GM18868 (cell line): ENCODE data around the gene STK40.

ENCODE experiments used
- ATAC-seq: cut with Tn5 transposase; IDR thresholded peaks from one replicate; pipeline ENCODE4 v1.9.1; 2021; ENCODE audit warnings: mild to moderate bottlenecking, moderate library complexity; ENCODE audit not compliant: unreplicated experiment

The STK40 gene, protein sequence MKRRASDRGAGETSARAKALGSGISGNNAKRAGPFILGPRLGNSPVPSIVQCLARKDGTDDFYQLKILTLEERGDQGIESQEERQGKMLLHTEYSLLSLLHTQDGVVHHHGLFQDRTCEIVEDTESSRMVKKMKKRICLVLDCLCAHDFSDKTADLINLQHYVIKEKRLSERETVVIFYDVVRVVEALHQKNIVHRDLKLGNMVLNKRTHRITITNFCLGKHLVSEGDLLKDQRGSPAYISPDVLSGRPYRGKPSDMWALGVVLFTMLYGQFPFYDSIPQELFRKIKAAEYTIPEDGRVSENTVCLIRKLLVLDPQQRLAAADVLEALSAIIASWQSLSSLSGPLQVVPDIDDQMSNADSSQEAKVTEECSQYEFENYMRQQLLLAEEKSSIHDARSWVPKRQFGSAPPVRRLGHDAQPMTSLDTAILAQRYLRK

GRCh38 chr1:36385410-36386264 lies at the start of gene STK40:
Gene STK40 (minus strand): TSS chr1:36385924. CDS start chr1:36361332, 24,592 bp downstream.
- ATAC-seq: peak; percentile 83

- ATAC-seq: no peak
Observed at GRCh38 chr1:36433102-36433501, 47.4 kb upstream of the STK40 start.

- no peak for ATAC-seq
Observed at GRCh38 chr1:36432616-36433015, 46.9 kb upstream of the STK40 start.

DNA sequence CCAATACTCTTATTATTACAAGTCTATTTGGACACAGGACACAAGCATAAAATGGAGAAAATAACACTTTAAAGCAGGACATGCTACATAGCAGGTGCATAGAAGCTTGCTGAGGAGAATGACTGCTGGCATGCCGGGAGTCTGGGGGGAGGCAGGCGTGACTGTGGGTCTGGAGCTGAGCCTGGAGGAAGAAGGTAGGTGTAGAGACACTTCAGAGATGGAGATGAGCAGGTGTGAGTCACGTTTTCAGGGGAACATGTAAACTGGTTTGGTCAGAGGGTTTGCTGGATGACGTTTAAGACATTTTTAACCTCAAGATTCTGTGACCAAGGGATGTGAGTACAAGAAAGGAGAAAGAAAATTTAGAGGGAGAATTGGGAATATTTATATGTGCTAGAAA lies 40.1 kb upstream of the STK40 start:
- no peak for ATAC-seq

- no peak for ATAC-seq
Observed at GRCh38 chr1:36421649-36422048, 35.9 kb upstream of the STK40 start.

- ATAC-seq: peak; percentile 47
Observed at GRCh38 chr1:36420836-36421317, 35.2 kb upstream of the STK40 start.

DNA sequence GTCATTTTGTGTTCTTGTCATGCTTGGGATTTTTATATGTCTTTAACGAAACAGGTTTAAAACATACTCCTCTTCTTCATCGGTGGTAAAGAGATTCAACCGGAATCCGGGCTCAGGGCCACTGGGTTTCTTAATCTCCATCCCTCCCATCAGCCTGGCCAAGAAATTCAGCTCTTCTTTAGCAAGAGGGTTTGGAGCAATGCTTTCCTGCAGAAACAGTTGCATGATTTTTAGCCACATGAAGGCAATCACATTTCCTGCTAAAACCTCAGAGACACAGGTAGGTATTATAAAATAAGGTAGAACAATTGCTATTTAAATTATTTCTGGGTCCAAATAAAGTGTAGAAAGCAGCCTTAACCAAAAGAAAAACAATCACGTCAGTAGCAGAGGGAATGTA lies 34.7 kb upstream of the STK40 start:
- ATAC-seq: no peak

DNA sequence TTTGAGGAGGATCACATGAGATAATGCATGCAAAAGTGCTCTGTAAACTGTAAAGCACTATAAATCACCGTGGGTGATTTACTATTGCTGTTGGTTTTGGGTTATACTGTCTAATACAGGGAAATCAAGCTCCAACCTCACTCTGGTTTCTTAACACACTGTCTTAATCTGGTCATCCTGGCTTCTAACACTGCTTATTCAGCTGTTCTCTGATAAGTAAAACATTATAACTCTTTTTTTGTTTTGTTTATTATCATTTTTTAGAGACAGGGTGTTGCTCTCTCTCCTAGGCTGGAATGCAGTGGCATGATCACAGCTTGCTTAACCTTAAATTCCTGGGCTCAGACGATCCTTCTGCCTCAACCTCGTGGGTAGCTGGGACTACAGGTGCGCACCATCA lies 33.8 kb upstream of the STK40 start:
- no peak for ATAC-seq

DNA sequence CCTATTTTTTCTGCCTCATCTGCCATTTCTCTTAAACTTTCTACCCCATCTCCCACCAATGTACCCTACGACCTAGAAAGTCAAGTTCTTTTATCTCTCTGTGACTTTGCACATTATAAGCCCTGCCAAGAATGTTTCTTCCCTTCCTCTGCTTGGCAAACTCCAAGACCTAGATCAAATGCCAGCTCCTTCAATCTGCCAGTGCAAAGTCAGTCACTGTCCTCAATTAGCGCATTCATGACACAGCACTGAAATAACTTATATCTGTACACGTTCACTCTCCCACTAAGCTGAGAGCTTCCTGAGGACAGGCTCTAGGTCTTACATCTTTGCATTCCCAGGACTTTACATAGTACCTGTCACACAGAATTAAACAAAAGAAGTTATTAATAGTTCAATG lies 33.4 kb upstream of the STK40 start:
- no peak for ATAC-seq

DNA sequence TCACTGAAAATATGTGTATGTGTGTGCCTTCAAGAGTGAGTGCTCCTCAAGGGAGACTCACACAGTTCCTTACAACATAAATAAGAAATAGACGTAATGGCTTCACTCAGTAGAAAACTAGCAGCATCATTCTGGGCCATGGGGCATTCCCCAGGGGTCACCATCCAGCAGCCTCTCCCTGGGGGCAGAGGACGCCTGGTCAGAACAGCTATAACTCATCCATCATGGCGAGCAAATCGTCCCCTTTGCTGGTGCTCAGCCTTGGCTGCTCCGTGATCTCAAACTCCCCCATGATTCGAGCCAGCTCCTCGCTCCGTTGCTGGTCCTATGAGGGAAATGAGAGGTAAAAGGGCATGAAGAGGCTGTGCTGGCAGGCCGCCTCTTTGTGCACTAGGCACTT lies 32.2 kb upstream of the STK40 start:
- no peak for ATAC-seq

DNA sequence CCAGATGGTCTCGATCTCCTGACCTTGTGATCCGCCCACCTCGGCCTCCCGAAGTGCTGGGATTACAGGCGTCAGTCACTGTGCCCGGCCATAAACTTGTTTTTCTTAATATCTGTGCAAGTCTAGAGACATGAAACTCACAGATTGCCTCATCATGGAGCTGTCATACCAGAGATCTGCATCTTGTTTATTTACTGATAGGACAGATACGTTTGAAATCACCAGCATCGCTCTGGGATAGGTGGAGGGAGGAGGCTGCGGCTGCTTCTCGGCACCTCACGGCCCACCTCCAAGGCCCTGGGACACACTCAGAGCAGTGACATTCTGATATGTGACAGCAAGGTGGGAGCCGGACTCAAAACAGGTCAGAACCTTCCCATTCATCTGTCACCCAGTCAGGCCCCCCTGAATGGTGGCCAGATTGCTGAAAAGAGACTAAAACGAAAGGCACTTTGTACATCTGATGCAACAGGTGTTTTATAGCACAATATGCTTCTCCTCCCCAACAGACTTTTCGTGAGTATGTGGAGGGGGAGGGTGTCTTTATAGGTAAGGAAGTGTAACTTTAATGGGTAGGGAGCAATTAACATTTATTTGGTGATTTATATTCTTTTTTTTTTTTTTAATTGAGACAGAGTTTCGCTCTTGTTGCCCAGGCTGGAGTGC lies 30.1 kb upstream of the STK40 start:
- ATAC-seq: no peak

GRCh38 chr1:36414384-36414783 lies 28.7 kb upstream of the STK40 start:
- ATAC-seq: no peak

GRCh38 chr1:36411674-36412648 lies 26.2 kb upstream of the STK40 start:
- ATAC-seq: no peak

DNA sequence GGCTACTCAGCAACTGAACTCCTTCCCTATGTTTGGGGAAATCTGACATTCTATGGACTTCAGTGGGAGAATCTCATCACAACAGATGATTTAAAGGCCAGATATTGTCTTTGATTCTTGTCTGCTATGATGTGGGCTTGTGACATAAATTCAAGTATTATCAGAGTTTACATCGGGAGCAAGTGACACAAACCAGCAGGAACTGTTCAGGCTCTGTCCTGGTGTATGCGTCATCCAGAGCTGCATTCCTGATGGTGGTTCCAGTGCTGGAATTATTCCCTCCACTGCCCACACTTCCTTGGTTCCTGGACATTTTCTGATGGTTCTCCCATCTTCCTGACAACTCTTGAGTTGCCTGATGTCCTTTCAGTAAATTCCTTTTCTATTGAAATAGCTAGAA lies 22.8 kb upstream of the STK40 start:
- ATAC-seq: no peak

GRCh38 chr1:36406440-36406839 lies 20.7 kb upstream of the STK40 start:
- no peak for ATAC-seq

- ATAC-seq: no peak
Observed at GRCh38 chr1:36402504-36402890, 16.8 kb upstream of the STK40 start.

- no peak for ATAC-seq
Observed at GRCh38 chr1:36401602-36402503, 16.1 kb upstream of the STK40 start.

- no peak for ATAC-seq
Observed at GRCh38 chr1:36400825-36401601, 15.3 kb upstream of the STK40 start.

GRCh38 chr1:36400514-36400824 lies 14.7 kb upstream of the STK40 start:
- ATAC-seq: no peak
